GM18526 (cell line): ENCODE measurements around the gene TMEM88.

Experiments used
- POLR2A ChIP-seq: IDR thresholded peaks from 3 replicates; pipeline ENCODE4 v1.6.1; 2011; ENCODE audit not compliant: insufficient read length; ENCODE audit errors: extremely low read depth

The TMEM88 gene

DNA sequence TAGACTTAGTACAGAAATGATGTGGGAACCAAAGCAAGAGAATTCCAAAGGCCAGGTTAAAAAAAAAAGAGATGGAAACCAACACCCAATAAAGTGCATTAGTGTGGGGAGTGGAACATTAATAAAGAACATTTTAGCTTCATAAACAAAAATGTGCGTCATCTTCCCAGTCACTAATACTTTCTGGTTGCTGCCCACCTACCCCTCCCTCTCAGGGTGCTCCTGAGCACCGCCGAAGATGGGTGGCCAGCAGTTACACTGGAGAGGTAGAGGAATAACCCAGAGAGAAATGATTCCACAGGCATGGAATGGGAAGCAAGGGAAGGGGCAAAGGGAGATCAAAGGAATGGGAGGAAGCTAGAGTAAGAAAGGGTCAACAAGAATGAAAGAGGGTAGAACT is 27.8 kb downstream of the TMEM88 start:
- no peak for TF ChIP-seq POLR2A

- TF ChIP-seq POLR2A = no peak
Observed at GRCh38 chr17:7883781-7884386, 29.0 kb downstream of the TMEM88 start.

- peak; percentile 33 for TF ChIP-seq POLR2A
Observed at GRCh38 chr17:7884581-7885366, 29.9 kb downstream of the TMEM88 start.

DNA sequence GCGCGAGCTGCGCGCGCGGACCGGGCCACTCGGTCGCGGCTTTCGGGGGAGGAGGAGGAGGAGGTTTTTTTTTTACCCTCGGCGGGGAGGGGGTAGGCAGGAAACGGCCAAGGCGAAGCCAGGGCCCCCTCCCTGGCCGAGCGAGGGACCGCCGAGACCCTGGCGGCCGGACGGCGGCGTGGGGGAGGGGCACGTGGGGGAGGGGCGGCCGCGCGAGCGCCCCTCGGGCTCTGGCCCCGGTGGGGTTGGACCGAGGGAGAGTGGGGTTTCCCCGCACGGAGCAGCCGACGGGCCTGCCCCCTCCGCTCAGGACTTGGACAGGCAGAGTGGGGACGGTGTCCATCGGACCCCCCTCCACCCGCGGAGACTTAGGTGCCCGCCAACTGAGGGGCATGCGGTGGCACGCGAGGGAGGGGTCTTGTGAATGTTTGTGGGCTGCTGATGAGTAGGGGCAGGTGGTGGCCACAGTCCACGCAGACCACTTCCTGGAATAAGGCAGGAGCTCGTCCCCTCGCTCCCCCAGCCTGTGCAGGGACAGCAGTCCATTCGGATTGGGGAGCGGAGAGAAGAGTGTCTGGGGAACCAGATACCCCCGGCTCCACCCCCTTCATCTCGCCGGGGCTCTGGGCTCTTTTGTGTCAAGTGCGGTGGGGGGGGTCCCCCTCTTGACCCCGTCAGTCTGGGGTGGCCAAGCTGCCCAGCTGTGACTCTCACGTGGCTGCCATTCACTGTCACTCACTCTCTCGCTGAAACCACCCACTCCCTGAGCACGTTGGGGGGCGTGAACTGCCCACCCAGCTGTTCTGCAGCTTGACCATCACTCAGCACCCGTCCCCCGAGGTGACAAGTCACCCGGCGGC is 30.7 kb downstream of the TMEM88 start:
- peak; percentile 43 for TF ChIP-seq POLR2A

DNA sequence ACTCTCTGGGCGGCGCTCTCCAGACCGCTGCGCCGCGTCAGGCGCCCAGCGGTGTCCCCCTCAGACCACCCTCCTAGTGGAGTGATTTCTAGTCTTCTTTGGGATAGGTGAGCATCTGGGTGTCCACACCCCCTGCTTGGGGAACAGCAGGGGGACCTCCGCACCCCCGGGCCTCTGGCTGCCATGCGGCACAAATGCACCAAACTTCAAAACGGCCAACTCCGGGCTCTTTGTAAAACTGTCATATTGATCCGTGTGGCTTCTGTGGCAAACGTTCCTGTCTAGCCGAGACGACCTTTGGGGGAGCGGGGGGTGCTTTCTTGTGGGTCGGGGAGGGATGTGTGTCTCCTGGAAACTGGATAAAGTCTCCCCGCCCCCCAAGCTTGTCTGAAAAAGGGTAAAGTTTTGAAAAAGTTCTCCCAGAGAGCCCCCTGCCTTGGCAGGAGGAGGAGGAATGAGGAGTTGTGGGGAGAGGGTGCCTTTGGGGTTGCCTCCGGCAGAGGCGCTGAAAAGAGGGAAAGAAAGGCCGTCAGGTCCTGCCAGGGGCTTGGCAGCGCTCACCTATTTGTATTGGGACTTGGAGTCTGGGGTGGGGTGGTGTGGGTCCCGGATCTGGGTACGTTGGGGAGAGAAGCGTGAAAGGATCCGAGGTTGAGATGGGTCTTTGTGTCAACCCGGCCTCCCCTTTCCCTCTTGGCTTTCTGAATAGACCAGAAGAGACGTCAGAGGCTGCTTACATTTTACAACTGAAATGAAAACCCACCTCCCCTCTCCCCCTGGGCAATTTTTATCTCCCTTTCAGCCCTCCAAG is 31.6 kb downstream of the TMEM88 start:
- no peak for TF ChIP-seq POLR2A

- TF ChIP-seq POLR2A = no peak
Observed at GRCh38 chr17:7887038-7887481, 32.2 kb downstream of the TMEM88 start.

DNA sequence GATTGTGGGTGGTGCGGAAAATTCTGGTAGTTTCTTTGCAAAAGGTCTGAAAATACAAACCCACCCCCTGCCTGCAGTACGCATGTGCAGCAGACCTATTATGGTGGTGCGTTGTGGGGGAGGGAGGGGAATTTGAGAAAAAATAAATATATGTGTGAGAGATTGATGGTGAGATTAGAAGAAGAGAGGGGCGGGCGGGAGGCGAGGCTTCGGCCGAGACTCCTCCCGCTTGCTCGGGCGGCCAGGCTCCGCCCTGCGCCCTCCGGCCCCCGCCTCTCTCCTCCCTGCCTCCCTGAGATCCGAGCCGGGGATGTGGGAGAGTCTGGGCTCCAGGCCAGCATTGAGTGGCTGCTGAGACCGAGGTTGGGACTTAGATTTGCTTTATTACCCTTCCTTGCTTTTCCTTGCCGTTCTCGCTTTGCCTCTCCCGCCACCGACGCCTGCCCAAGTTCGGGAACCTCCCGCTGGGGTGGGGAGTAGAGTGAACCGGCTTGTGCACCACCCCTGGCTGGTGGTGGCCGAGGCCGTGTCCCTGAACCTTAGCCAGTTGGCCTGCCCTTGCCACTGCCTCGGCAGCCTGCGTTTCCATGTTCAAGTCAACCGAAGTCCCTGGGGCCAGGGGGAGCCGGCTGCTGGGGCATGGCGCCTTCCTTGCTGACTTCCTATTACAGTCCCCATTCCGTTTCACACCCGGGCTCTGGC is 32.8 kb downstream of the TMEM88 start:
- TF ChIP-seq POLR2A = peak; percentile 40

- TF ChIP-seq POLR2A = no peak
Observed at GRCh38 chr17:7888184-7888920, 33.5 kb downstream of the TMEM88 start, which contains the start of gene CHD3. Gene CHD3, plus strand, starts transcription at chr17:7888789. Its CDS starts 212 bp downstream, at chr17:7889001.

- no peak for TF ChIP-seq POLR2A
Observed at GRCh38 chr17:7889166-7889955, 34.5 kb downstream of the TMEM88 start.

DNA sequence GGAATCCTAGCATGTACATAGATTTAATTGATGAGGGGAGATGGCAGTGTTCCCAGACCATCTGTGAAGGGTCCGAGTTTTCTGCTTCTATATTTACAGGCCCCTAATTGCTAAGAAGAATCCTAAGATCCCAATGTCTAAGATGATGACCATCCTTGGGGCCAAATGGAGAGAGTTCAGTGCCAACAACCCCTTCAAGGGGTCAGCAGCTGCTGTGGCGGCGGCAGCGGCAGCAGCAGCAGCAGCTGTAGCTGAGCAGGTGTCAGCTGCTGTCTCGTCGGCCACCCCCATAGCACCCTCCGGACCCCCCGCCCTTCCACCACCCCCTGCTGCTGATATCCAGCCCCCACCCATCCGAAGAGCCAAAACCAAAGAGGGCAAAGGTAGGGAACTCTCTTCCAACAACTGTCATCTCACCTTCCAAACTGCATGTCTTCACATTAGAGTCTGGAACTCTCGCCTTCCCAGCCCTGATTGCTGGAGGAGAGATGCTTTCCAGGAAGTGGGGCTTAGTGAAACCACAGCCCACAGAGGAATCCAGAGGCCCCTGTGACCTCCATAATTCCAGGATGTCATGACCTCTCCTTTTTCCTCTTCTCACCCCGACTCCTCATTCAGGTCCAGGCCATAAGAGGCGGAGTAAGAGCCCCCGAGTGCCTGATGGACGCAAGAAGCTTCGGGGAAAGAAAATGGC is 38.5 kb downstream of the TMEM88 start:
- TF ChIP-seq POLR2A = no peak

GRCh38 chr17:7894226-7894625 is 39.4 kb downstream of the TMEM88 start:
- TF ChIP-seq POLR2A = no peak

- TF ChIP-seq POLR2A = no peak
Observed at GRCh38 chr17:7894866-7895265, 40.0 kb downstream of the TMEM88 start.
